ENCODE data around the gene CA5A.

GRCh38 chr16:87849419-87850008 lies 86.8 kb downstream of the CA5A start:
- no peak for TF ChIP-seq POLR2AphosphoS5 (IDR thresholded peaks at IDR 0.05; ENCODE audit: borderline replicate concordance, low read depth, low read length)
- no peak for TF ChIP-seq EZH2 (IDR thresholded peaks at IDR 0.05)
